WTC11 (cell line): ENCODE data around the gene SLC1A6. TPM values are rescaled to one million over a fixed set of nuclear protein-coding genes. Genes with fewer than 3 reads are reported as not detected.

Experiments
- ATAC-seq: fragments of 200-7000 bp; cut with Tn5 transposase; 2 replicates; pipeline ENCODE4 v1.10.0; 2021; ENCODE audit warnings: mild to moderate bottlenecking, moderate library complexity
- CTCF ChIA-PET: fragments of 300-600 bp; sonication (Branson Sonifier 250); formaldehyde crosslinking; loops from one replicate; lab custom pipeline; 2021; ENCODE audit warnings: antibody characterized with exemption; lab: Charles Lee
- POLR2A ChIA-PET: fragments of 350-600 bp; sonication (Branson Sonifier 250); formaldehyde crosslinking; loops from one replicate; lab custom pipeline; 2021; ENCODE audit warnings: antibody characterized with exemption; lab: Charles Lee
- DNase-seq: peaks from one replicate; pipeline ENCODE4 v3.0.0; 2021; ENCODE audit warnings: low spot score
- H3K27ac Mint-ChIP-seq: 2 replicates; pipeline ENCODE4 v1.8.0; 2021; ENCODE audit warnings: mixed read lengths
- H3K27me3 Mint-ChIP-seq: 2 replicates; pipeline ENCODE4 v1.8.0; 2021; ENCODE audit warnings: low read depth, mild to moderate bottlenecking, moderate library complexity, mixed read lengths
- H3K36me3 Mint-ChIP-seq: 2 replicates; pipeline ENCODE4 v1.8.0; 2021; ENCODE audit warnings: mixed read lengths
- H3K4me1 Mint-ChIP-seq: 2 replicates; pipeline ENCODE4 v1.8.0; 2022; ENCODE audit warnings: mixed read lengths
- H3K4me3 Mint-ChIP-seq: 2 replicates; pipeline ENCODE4 v1.8.0; 2021; ENCODE audit warnings: mild to moderate bottlenecking, moderate library complexity, mixed read lengths
- H3K9me3 Mint-ChIP-seq: 2 replicates; pipeline ENCODE4 v1.8.0; 2021; ENCODE audit warnings: mixed read lengths
- AFF4 ChIP-seq: sonication (generic); formaldehyde crosslinking; IDR thresholded peaks from 2 replicates; pipeline ENCODE4 v1.8.1; 2023; ENCODE audit warnings: mild to moderate bottlenecking, missing genetic modification reagents, borderline replicate concordance
- ATF6 ChIP-seq: sonication (generic); formaldehyde crosslinking; IDR thresholded peaks from 2 replicates; pipeline ENCODE4 v1.8.1; 2023; ENCODE audit warnings: mild to moderate bottlenecking, missing genetic modification reagents
- CDX4 ChIP-seq: fragments of 250-450 bp; sonication (Bioruptor Pico); IDR thresholded peaks from 2 replicates; pipeline ENCODE4 v1.9.0; 2021; ENCODE audit warnings: moderate library complexity, mild to moderate bottlenecking, inconsistent platforms, borderline replicate concordance
- CREB1 ChIP-seq: sonication (generic); formaldehyde crosslinking; IDR thresholded peaks from 2 replicates; pipeline ENCODE4 v1.8.0; 2023; ENCODE audit warnings: mild to moderate bottlenecking, missing genetic modification reagents
- ELF4 ChIP-seq: sonication (generic); formaldehyde crosslinking; IDR thresholded peaks from 2 replicates; pipeline ENCODE4 v1.8.1; 2022; ENCODE audit warnings: low read depth, mild to moderate bottlenecking, moderate library complexity, missing genetic modification reagents
- FOXJ3 ChIP-seq: sonication (generic); formaldehyde crosslinking; IDR thresholded peaks from 2 replicates; pipeline ENCODE4 v1.9.0; 2021; ENCODE audit warnings: missing genetic modification reagents, mild to moderate bottlenecking, borderline replicate concordance
- IRF2 ChIP-seq: sonication (generic); formaldehyde crosslinking; IDR thresholded peaks from 2 replicates; pipeline ENCODE4 v1.8.0; 2022; ENCODE audit warnings: low read depth, missing genetic modification reagents, borderline replicate concordance
- JAZF1 ChIP-seq: fragments of 250-450 bp; sonication (Bioruptor Pico); IDR thresholded peaks from 2 replicates; pipeline ENCODE4 v1.9.0; 2021; ENCODE audit warnings: moderate library complexity, mild to moderate bottlenecking, inconsistent platforms
- MAX ChIP-seq: sonication (generic); formaldehyde crosslinking; IDR thresholded peaks from 2 replicates; pipeline ENCODE4 v1.8.0; 2022; ENCODE audit warnings: mild to moderate bottlenecking, missing genetic modification reagents
- PRDM15 ChIP-seq: sonication (generic); formaldehyde crosslinking; IDR thresholded peaks from 2 replicates; pipeline ENCODE4 v1.8.0; 2022; ENCODE audit warnings: missing genetic modification reagents
- TEAD1 ChIP-seq: sonication (generic); formaldehyde crosslinking; IDR thresholded peaks from 2 replicates; pipeline ENCODE4 v1.8.0; 2022; ENCODE audit warnings: mild to moderate bottlenecking, missing genetic modification reagents
- TEAD4 ChIP-seq: sonication (generic); formaldehyde crosslinking; IDR thresholded peaks from 2 replicates; pipeline ENCODE4 v1.8.0; 2022; ENCODE audit warnings: mild to moderate bottlenecking, missing genetic modification reagents
- TP53 ChIP-seq: sonication (generic); formaldehyde crosslinking; IDR thresholded peaks from 2 replicates; pipeline ENCODE4 v1.8.1; 2023; ENCODE audit warnings: mild to moderate bottlenecking, missing genetic modification reagents
- USF2 ChIP-seq: sonication (generic); formaldehyde crosslinking; IDR thresholded peaks from 2 replicates; pipeline ENCODE4 v1.8.1; 2023; ENCODE audit warnings: mild to moderate bottlenecking, missing genetic modification reagents, moderate library complexity
- ZBTB21 ChIP-seq: sonication (generic); formaldehyde crosslinking; IDR thresholded peaks from 2 replicates; pipeline ENCODE4 v1.8.1; 2023; ENCODE audit warnings: mild to moderate bottlenecking, missing genetic modification reagents, borderline replicate concordance
- ZBTB43 ChIP-seq: sonication (generic); formaldehyde crosslinking; IDR thresholded peaks from 2 replicates; pipeline ENCODE4 v1.8.1; 2023; ENCODE audit warnings: mild to moderate bottlenecking, missing genetic modification reagents
- ZNF121 ChIP-seq: sonication (generic); formaldehyde crosslinking; IDR thresholded peaks from 2 replicates; pipeline ENCODE4 v1.8.0; 2023; ENCODE audit warnings: missing genetic modification reagents
- ZNF219 ChIP-seq: sonication (generic); formaldehyde crosslinking; IDR thresholded peaks from 2 replicates; pipeline ENCODE4 v1.8.0; 2023; ENCODE audit warnings: missing genetic modification reagents, mild to moderate bottlenecking, borderline replicate concordance
- ZNF532 ChIP-seq: fragments of 250-450 bp; sonication (Bioruptor Pico); IDR thresholded peaks from 2 replicates; pipeline ENCODE4 v1.9.0; 2021; ENCODE audit warnings: mild to moderate bottlenecking, borderline replicate concordance
- total RNA-seq: library from RNA; stranded (reverse); gene quantifications from 3 replicates; pipeline ENCODE4 v1.2.3, GENCODE V29; 2021

SLC1A6 gene
- total RNA-seq, 1 experiment from 2014 or later, result 12.0 TPM

- no peak for TF ChIP-seq TEAD1 (CRISPR knock-in tag)
- no peak for TF ChIP-seq IRF2 (CRISPR knock-in tag)
Observed at GRCh38 chr19:14916848-14917247, 62.8 kb downstream of the SLC1A6 start (continued).

GRCh38 chr19:14915116-14915515 is 64.5 kb downstream of the SLC1A6 start:
- POLR2A ChIA-PET, result no interaction called here
- ATAC-seq, result no peak
- no peaks in the 10 kb centered on the region for H3K36me3 Mint-ChIP-seq
- H3K27me3 Mint-ChIP-seq, result peaks cover 4% of the 10 kb centered on the region; the same call in 1 of the 2 replicates
- H3K27ac Mint-ChIP-seq, result no peak overlapping the region
- H3K9me3 Mint-ChIP-seq, result peaks cover 7% of the 10 kb centered on the region; the same call in 1 of the 2 replicates
- CTCF ChIA-PET, result interaction anchor here (0.6 to 0.9 kb wide), 2 partner anchors 110 to 128 kb away, joined by 3 to 5 read pairs; no protein-coding TSS in a partner anchor
- no peak overlapping the region for H3K4me3 Mint-ChIP-seq
- no peak for DNase-seq
- no peaks in the 10 kb centered on the region for H3K4me1 Mint-ChIP-seq
- TF ChIP-seq AFF4 (CRISPR knock-in tag) (no peak), MAX (CRISPR knock-in tag) (no peak), JAZF1 (CRISPR knock-in tag) (no peak), ZBTB43 (no peak), PRDM15 (CRISPR knock-in tag) (no peak), ATF6 (CRISPR knock-in tag) (no peak), USF2 (CRISPR knock-in tag) (no peak), CREB1 (CRISPR knock-in tag) (no peak), TEAD4 (no peak), CDX4 (CRISPR knock-in tag) (no peak), ZNF219 (CRISPR knock-in tag) (no peak), ZBTB21 (CRISPR knock-in tag) (no peak), FOXJ3 (CRISPR knock-in tag) (no peak), TP53 (no peak), ELF4 (CRISPR knock-in tag) (no peak), ZNF121 (CRISPR knock-in tag) (no peak), ZNF532 (no peak)
